GM21381 (cell line): ENCODE results near the gene KCND1.

Experiments used
- ATAC-seq: cut with Tn5 transposase; IDR thresholded peaks from one replicate; pipeline ENCODE4 v1.9.1; 2021; ENCODE audit warnings: mild to moderate bottlenecking, moderate library complexity; ENCODE audit not compliant: unreplicated experiment

Gene KCND1

DNA sequence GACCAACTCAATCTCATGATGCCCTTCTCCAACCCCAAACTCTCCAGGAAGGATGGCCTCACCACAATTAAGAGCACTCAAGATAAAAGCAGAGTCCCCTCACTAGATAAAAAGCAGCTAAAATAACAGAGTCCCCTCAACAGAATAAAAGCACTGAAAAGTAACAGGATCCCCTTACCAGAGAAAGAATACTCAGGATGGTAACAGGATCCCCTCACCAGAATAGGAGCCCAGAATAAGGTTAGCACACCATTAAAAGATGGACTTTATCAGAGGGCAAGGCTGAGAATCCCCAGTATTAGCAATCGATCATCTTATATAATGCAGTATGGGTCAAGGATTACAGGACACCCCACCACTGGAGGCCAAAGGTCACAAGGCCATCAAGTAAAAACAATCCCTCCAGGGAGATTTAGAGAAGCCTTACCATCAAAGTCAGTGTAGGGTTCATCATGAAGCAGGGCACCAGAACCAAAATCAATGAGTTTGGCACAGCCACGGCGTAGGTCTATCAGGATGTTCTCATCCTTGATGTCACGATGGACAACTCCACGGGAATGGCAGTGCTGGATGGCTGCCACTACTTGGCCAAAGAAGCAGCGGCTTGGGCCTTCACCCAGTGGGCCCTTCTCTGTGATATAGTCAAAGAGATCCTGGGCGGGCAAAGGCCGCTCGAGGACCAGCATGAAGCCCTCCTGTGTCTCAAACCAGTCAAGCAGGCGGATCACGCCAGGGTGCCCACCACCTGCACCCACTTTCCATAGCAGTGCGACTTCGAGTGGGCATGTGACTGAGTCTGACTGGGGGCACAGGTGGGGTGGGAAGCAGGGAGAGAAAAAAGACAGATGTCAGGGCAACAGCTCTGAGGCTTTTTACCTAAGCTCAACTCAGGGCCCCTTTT is 56.8 kb downstream of the KCND1 start:
- no peak for ATAC-seq

DNA sequence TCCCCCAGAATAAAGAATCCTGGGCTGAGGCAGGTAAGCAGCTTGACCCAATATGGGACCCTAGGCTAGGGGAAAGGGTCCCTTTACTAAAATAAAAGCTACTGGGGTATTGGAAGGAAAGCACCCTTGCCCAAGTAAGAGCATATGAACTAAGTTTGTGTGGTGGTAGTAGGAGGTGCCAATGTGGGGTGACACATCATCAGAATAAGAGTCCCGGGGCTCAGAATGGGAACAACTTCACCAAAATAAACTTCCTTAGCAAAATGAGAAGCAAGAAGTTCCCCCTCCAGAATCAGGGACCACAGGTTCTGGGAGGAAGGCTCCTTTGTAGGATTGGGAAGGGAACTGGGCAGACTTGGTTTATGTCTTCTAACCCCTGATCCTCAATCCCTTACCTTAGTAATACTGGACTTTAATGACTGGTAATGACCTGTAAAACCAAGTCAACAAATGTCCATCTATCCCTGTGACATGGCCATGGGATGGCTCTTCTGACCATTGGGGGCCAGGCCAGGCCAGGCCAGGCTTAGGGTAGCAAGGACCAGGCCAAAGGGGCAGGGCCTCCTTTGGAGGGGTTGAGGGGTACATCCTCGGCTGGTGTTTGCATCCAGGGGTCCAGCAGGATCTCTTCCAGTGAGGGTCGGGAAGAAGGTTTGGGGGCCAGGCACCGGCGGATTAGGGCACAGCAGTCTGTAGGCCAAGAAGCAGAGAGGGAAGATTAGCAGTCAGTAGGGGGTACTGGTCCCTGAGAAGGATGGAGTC is 57.9 kb downstream of the KCND1 start:
- no peak for ATAC-seq

DNA sequence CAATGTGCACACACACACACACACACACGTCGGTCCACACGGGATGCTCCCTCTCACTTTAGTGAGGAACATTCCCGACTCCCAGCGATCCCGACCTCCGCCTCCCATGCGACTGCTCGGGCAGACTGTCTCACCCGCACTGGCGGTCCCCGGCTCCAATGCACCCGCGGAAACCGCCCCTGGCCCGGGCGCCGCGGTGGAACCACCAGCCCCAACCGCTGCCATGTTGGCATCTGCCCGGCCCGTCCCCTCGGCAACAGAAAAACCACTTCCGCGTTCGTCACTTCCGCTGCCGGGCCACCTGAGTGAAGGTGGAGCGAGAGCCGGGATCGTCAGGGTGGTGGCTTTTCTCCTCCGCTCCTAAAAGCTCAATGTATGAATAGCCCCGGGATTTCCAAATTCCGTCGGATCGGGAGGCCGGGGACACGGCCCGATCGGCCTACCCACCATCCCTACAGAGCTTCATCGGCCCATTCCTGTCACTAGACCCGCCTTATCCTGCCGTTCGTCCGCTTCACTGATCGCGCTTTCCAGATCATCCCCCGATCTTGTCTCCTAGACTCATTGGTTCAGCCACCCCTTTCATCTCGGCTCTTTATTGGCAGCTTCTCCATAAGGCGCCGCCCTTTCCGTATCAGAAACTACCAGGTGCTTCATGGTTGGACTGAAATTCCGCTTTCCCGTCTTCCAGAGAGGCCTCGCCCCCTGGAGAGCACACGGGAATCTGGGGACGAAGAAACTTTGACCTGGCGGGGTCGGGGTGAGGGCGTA is 60.0 kb downstream of the KCND1 start, which contains the start of gene SLC35A2:
Gene SLC35A2, minus strand, starts transcription at position 235 of the 771 bp plus-strand sequence. Its CDS starts 10 bp downstream, at position 225.
- ATAC-seq = peak; percentile 68
